H9 (cell line): ENCODE data around the gene RPRD1A. TPM values are rescaled to one million over a fixed set of nuclear protein-coding genes. Genes with fewer than 3 reads are reported as not detected.
A peak's percentile ranks its signal among the peaks of the same experiment; 100 is the strongest.
"Not testable (repeated sequence)": the region's sequence is repeated elsewhere in the genome, so short reads cannot be mapped to it uniquely, and the experiment has no call there.

Source experiments
- DNase-seq: peaks from one replicate; pipeline ENCODE4 v3.0.0-alpha.2; 2017
- H2AFZ ChIP-seq: one replicate; pipeline ENCODE4 v1.6.1; 2013; ENCODE audit warnings: mild to moderate bottlenecking, low read length, control low read depth, moderate library complexity
- H2AK5ac ChIP-seq: 2 replicates; pipeline ENCODE4 v1.6.1; 2013; ENCODE audit warnings: low read length, control low read depth, mixed read lengths; ENCODE audit not compliant: insufficient read length
- H2BK120ac ChIP-seq: one replicate; pipeline ENCODE4 v1.6.1; 2013; ENCODE audit warnings: low read depth, mild to moderate bottlenecking, low read length, control low read depth, inconsistent platforms; ENCODE audit not compliant: poor library complexity, severe bottlenecking
- H2BK12ac ChIP-seq: 2 replicates; pipeline ENCODE4 v1.6.1; 2013; ENCODE audit warnings: low read length, control low read depth, mixed read lengths, low read depth; ENCODE audit not compliant: insufficient read length
- H2BK15ac ChIP-seq: 2 replicates; pipeline ENCODE4 v1.6.1; 2013; ENCODE audit warnings: low read depth, low read length, control low read depth
- H2BK20ac ChIP-seq: one replicate; pipeline ENCODE4 v1.6.1; 2013; ENCODE audit warnings: low read depth, mild to moderate bottlenecking, low read length, control low read depth, inconsistent platforms; ENCODE audit not compliant: poor library complexity, severe bottlenecking
- H2BK5ac ChIP-seq: 2 replicates; pipeline ENCODE4 v1.6.1; 2013; ENCODE audit warnings: low read length, control low read depth, mixed read lengths; ENCODE audit not compliant: insufficient read length
- H3K14ac ChIP-seq: 2 replicates; pipeline ENCODE4 v1.6.1; 2013; ENCODE audit warnings: low read length, control low read depth; ENCODE audit not compliant: insufficient read depth
- H3K18ac ChIP-seq: 2 replicates; pipeline ENCODE4 v1.6.1; 2013; ENCODE audit warnings: low read depth, mild to moderate bottlenecking, mixed read lengths, low read length, control low read depth; ENCODE audit not compliant: insufficient read length
- H3K23ac ChIP-seq: 2 replicates; pipeline ENCODE4 v1.6.1; 2013; ENCODE audit warnings: low read length, control low read depth, mixed read lengths, low read depth; ENCODE audit not compliant: insufficient read length
- H3K23me2 ChIP-seq: 2 replicates; pipeline ENCODE4 v1.6.1; 2013; ENCODE audit warnings: low read depth, mild to moderate bottlenecking, mixed read lengths, low read length, control low read depth; ENCODE audit not compliant: insufficient read length, poor library complexity, severe bottlenecking
- H3K27ac ChIP-seq: 2 replicates; pipeline ENCODE4 v1.5.1; 2013; ENCODE audit warnings: low read length, control low read depth, mixed read lengths, low read depth; ENCODE audit not compliant: insufficient read length
- H3K27me3 ChIP-seq: 2 replicates; pipeline ENCODE4 v1.6.1; 2013; ENCODE audit warnings: low read length, control low read depth, inconsistent platforms; ENCODE audit not compliant: insufficient read depth
- H3K4ac ChIP-seq: 2 replicates; pipeline ENCODE4 v1.6.1; 2013; ENCODE audit warnings: low read depth, mild to moderate bottlenecking, control low read depth, inconsistent platforms, low read length, moderate library complexity
- H3K4me1 ChIP-seq: 2 replicates; pipeline ENCODE4 v1.6.1; 2013; ENCODE audit warnings: low read length, control low read depth, inconsistent platforms; ENCODE audit not compliant: insufficient read depth
- H3K4me2 ChIP-seq: 2 replicates; pipeline ENCODE4 v1.6.1; 2013; ENCODE audit warnings: low read length, control low read depth, mixed read lengths; ENCODE audit not compliant: insufficient read length, insufficient read depth
- H3K56ac ChIP-seq: 2 replicates; pipeline ENCODE4 v1.6.1; 2013; ENCODE audit warnings: low read depth, mild to moderate bottlenecking, mixed read lengths, low read length, control low read depth; ENCODE audit not compliant: insufficient read length
- H3K79me1 ChIP-seq: 2 replicates; pipeline ENCODE4 v1.6.1; 2013; ENCODE audit warnings: low read depth, mild to moderate bottlenecking, moderate library complexity, low read length, control low read depth, inconsistent platforms; ENCODE audit not compliant: insufficient read depth, poor library complexity, severe bottlenecking
- H3K79me2 ChIP-seq: 2 replicates; pipeline ENCODE4 v1.6.1; 2013; ENCODE audit warnings: low read length, control low read depth, inconsistent platforms; ENCODE audit not compliant: insufficient read depth
- H3K9ac ChIP-seq: 2 replicates; pipeline ENCODE4 v1.6.1; 2013; ENCODE audit warnings: low read length, control low read depth, mixed read lengths; ENCODE audit not compliant: insufficient read length; ENCODE audit errors: extremely low read depth
- H3K9me3 ChIP-seq: one replicate; pipeline ENCODE4 v1.6.1; 2013; ENCODE audit warnings: low read depth, low read length, inconsistent platforms; ENCODE audit not compliant: control insufficient read depth
- H3T11ph ChIP-seq: one replicate; pipeline ENCODE4 v1.6.1; 2013; ENCODE audit warnings: mild to moderate bottlenecking, low read length, control low read depth, inconsistent platforms
- H4K20me1 ChIP-seq: one replicate; pipeline ENCODE4 v1.6.1; 2013; ENCODE audit not compliant: control insufficient read depth, insufficient read length, insufficient read depth
- H4K5ac ChIP-seq: 2 replicates; pipeline ENCODE4 v1.6.1; 2013; ENCODE audit warnings: low read depth, mild to moderate bottlenecking, mixed read lengths, low read length, control low read depth; ENCODE audit not compliant: insufficient read length
- H4K8ac ChIP-seq: replicated peaks from 2 replicates; pipeline ENCODE4 v1.6.1; 2013; ENCODE audit warnings: low read length, control low read depth, mixed read lengths, low read depth; ENCODE audit not compliant: insufficient read length
- H4K91ac ChIP-seq: 2 replicates; pipeline ENCODE4 v1.6.1; 2013; ENCODE audit warnings: low read depth, mild to moderate bottlenecking, moderate library complexity, mixed read lengths, low read length, control low read depth; ENCODE audit not compliant: insufficient read length
- H3K27ac Mint-ChIP-seq, 3 experiments: 2 replicates in 2 of 3; 3 replicates in 1 of 3; pipeline ENCODE4 v1.8.0; 2020 to 2021; ENCODE audit warnings: mixed read lengths in 3 of 3, mild to moderate bottlenecking in 1 of 3, moderate library complexity in 1 of 3
- H3K27me3 Mint-ChIP-seq: 2 replicates; pipeline ENCODE4 v1.8.0; 2021; ENCODE audit warnings: low read depth, mild to moderate bottlenecking, moderate library complexity, mixed read lengths
- H3K36me3 Mint-ChIP-seq, 3 experiments: 2 replicates in 2 of 3; 3 replicates in 1 of 3; pipeline ENCODE4 v1.8.0; 2020 to 2021; ENCODE audit warnings: low read depth in 3 of 3, mixed read lengths in 3 of 3; ENCODE audit not compliant: insufficient read depth in 1 of 3
- H3K4me1 Mint-ChIP-seq, 2 experiments: 2 replicates each; pipeline ENCODE4 v1.8.0; 2020; ENCODE audit warnings: mixed read lengths in 2 of 2
- H3K4me3 Mint-ChIP-seq, 2 experiments: 2 replicates in 1 of 2; 3 replicates in 1 of 2; pipeline ENCODE4 v1.8.0; 2020 to 2021; ENCODE audit warnings: mild to moderate bottlenecking in 2 of 2, mixed read lengths in 2 of 2, moderate library complexity in 1 of 2
- H3K9me3 Mint-ChIP-seq, 2 experiments: 2 replicates in 1 of 2; 3 replicates in 1 of 2; pipeline ENCODE4 v1.8.0; 2020; ENCODE audit warnings: mild to moderate bottlenecking in 2 of 2, mixed read lengths in 2 of 2, moderate library complexity in 1 of 2
- CTCF ChIP-seq: fragments of 200-600 bp; sonication (generic); conservative IDR thresholded peaks from 3 replicates; pipeline ENCODE4 v1.8.0; 2021; ENCODE audit warnings: antibody characterized with exemption, mild to moderate bottlenecking
- WGBS: extraction: QIAGEN DNeasy Blood & Tissue Kit; methylation state at CpG from one replicate; pipeline ENCODE4 v1.1.7; 2013; ENCODE audit warnings: missing lambda C conversion rate, low lambda C conversion rate, mixed read lengths; ENCODE audit not compliant: insufficient read length; ENCODE audit errors: extremely low coverage; 5-methylcytosine and 5-hydroxymethylcytosine counted together
- total RNA-seq: library from RNA; stranded (reverse); gene quantifications from 2 replicates; pipeline ENCODE4 v1.2.1, GENCODE V29; 2021

The RPRD1A gene
- total RNA-seq, 1 experiment from 2014 or later, result 107 TPM

DNA sequence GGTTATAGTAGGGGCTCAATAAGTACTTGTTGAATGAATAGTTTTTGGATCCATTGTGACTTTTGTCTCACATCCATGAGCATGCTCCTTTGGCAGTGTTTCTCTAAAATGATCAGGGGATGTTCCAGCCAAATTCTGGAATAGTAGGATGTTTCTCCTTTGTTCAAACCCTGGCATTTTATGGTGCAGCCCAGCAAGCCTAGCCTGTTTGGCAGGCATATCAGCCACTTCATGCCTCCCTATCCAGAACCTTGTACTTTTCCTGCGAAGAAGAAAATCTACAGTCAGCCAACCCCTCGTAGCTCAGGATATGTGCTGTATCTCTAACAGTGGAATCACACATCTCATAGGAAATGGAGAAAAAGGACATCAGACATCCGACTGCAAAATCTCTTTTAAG, 27.1 kb upstream of the RPRD1A start:
- no peak for TF ChIP-seq CTCF
- H2AK5ac ChIP-seq, result no peak overlapping the region
- no peak overlapping the region for H2BK20ac ChIP-seq
- no peak overlapping the region for H2BK5ac ChIP-seq
- H4K5ac ChIP-seq, result no peak overlapping the region
- H3K9me3 ChIP-seq, result no peaks in the 10 kb centered on the region
- no peak for DNase-seq
- no peak overlapping the region for H3T11ph ChIP-seq
- H3K79me2 ChIP-seq, result no peaks in the 10 kb centered on the region
- H4K8ac ChIP-seq, result no peak overlapping the region
- Mint-ChIP-seq H3K4me1 (no peaks in the 10 kb centered on the region), H3K27me3 (peaks cover under 1% of the 10 kb centered on the region; the same call in 1 of the 2 replicates), H3K4me3 (no peak overlapping the region), H3K9me3 (no peaks in the 10 kb centered on the region), H3K27ac (no peak overlapping the region), H3K36me3 (no peaks in the 10 kb centered on the region)
- no peaks in the 10 kb centered on the region for H4K20me1 ChIP-seq
- no peak overlapping the region for H2BK15ac ChIP-seq
- no peaks in the 10 kb centered on the region for H3K79me1 ChIP-seq
- H3K23ac ChIP-seq, result no peak overlapping the region
- no peak overlapping the region for H3K4me2 ChIP-seq
- no peak overlapping the region for H3K4ac ChIP-seq
- no peak overlapping the region for H3K9ac ChIP-seq
- H3K14ac ChIP-seq, result no peak overlapping the region
- H3K23me2 ChIP-seq, result no peaks in the 10 kb centered on the region
- no peak overlapping the region for H3K27ac ChIP-seq
- no peak overlapping the region for H3K18ac ChIP-seq
- H4K91ac ChIP-seq, result no peak overlapping the region
- H3K56ac ChIP-seq, result no peak overlapping the region
- H2BK120ac ChIP-seq, result no peak overlapping the region
- no peaks in the 10 kb centered on the region for H3K4me1 ChIP-seq
- H2BK12ac ChIP-seq, result no peak overlapping the region
- no peak overlapping the region for H2AFZ ChIP-seq
- WGBS, result no CpG with 5 or more reads among the region's 3 CpGs
- H3K27me3 ChIP-seq, result no peaks in the 10 kb centered on the region

DNA sequence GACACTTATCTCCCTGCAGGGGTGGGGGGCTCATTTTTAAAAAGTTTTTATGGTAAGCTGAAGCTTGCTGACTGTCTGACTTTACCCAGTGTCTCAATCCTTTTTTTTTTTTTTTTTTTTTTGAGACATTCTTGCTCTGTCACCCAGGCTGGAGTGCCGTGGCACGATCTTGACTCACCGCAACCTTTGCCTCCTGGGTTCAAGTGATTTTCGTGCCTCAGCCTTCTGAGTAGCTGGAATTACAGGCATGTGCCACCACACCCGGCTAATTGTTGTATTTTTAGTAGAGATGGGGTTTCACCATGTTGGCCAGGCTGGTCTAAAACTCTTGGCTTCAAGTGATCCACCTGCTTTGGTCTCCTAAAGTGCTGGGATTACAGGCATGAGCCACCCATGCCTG, 24.8 kb upstream of the RPRD1A start:
- not testable (repeated sequence) for H3K18ac ChIP-seq, H2BK15ac ChIP-seq, H2AFZ ChIP-seq, H2BK12ac ChIP-seq, H4K8ac ChIP-seq, H3K36me3 Mint-ChIP-seq, H3K56ac ChIP-seq, H2BK20ac ChIP-seq, H3T11ph ChIP-seq, H3K4me3 Mint-ChIP-seq, H4K91ac ChIP-seq, H2BK5ac ChIP-seq, H2BK120ac ChIP-seq, H2AK5ac ChIP-seq, H3K27me3 Mint-ChIP-seq, H3K23ac ChIP-seq, H3K9me3 Mint-ChIP-seq, H3K4me1 ChIP-seq, H3K27ac ChIP-seq, H3K23me2 ChIP-seq, H3K27me3 ChIP-seq, H3K9me3 ChIP-seq, DNase-seq, H3K9ac ChIP-seq, H3K79me2 ChIP-seq, H3K4me1 Mint-ChIP-seq, H3K4ac ChIP-seq, H3K4me2 ChIP-seq, H4K5ac ChIP-seq, H4K20me1 ChIP-seq, H3K79me1 ChIP-seq, H3K14ac ChIP-seq
- WGBS, result no CpG with 5 or more reads among the region's 5 CpGs
- peak overlapping the region in 1 of 3 experiments; percentile 45; a peak in 1 of 7 replicates for H3K27ac Mint-ChIP-seq
